Liver (tissue), 9 donors: ENCODE measurements around the gene LAGE3. TPM values are rescaled to one million over a fixed set of nuclear protein-coding genes. Genes with fewer than 3 reads are reported as not detected.
A peak's percentile ranks its signal among the peaks of the same experiment; 100 is the strongest.

Experiments used
- DNase-seq: peaks from one replicate; pipeline ENCODE4 v3.0.0-alpha.2; 2017; ENCODE audit warnings: low spot score
- H3K27ac ChIP-seq, 2 donors: one replicate each; pipeline ENCODE4 v1.7.0; 2013; ENCODE audit warnings: inconsistent platforms in 2 of 2, low read length in 2 of 2, control low read depth in 1 of 2, low read depth in 1 of 2, mild to moderate bottlenecking in 1 of 2
- H3K27me3 ChIP-seq, 4 donors: one replicate each; pipeline versions ENCODE4 v1.6.1 to v1.7.0; 2013; ENCODE audit warnings: low read length in 3 of 4, inconsistent platforms in 1 of 4, mild to moderate bottlenecking in 1 of 4, moderate library complexity in 1 of 4; ENCODE audit not compliant: control insufficient read depth in 4 of 4, insufficient read depth in 4 of 4
- H3K36me3 ChIP-seq, 4 donors: one replicate each; pipeline versions ENCODE4 v1.6.1 to v1.7.0; 2013; ENCODE audit warnings: low read length in 3 of 4, mild to moderate bottlenecking in 3 of 4, low read depth in 1 of 4, moderate library complexity in 1 of 4; ENCODE audit not compliant: control insufficient read depth in 4 of 4, insufficient read depth in 3 of 4
- H3K4me1 ChIP-seq, 4 donors: one replicate each; pipeline versions ENCODE4 v1.6.1 to v1.7.0; 2013; ENCODE audit warnings: low read length in 3 of 4, mild to moderate bottlenecking in 3 of 4, moderate library complexity in 1 of 4; ENCODE audit not compliant: control insufficient read depth in 4 of 4, insufficient read depth in 4 of 4
- H3K4me3 ChIP-seq, 3 donors: one replicate each; pipeline versions ENCODE4 v1.6.1 to v1.7.0; 2013; ENCODE audit warnings: low read length in 3 of 3, control low read depth in 1 of 3, low read depth in 1 of 3, mild to moderate bottlenecking in 1 of 3
- H3K9ac ChIP-seq, 2 donors: one replicate each; pipeline ENCODE4 v1.7.0; 2013; ENCODE audit warnings: low read length in 2 of 2, mild to moderate bottlenecking in 2 of 2, moderate library complexity in 2 of 2, control low read depth in 1 of 2, low read depth in 1 of 2
- H3K9me3 ChIP-seq, 4 donors: one replicate each; pipeline versions ENCODE4 v1.6.1 to v1.7.0; 2013; ENCODE audit warnings: low read length in 3 of 4; ENCODE audit not compliant: control insufficient read depth in 4 of 4
- ATF3 ChIP-seq: IDR thresholded peaks from 2 replicates; pipeline ENCODE4 v1.6.1; 2016; ENCODE audit warnings: antibody characterized with exemption
- CTCF ChIP-seq: fragments of 150-350 bp; IDR thresholded peaks from 2 replicates; pipeline ENCODE4 v1.5.1; 2017; ENCODE audit warnings: improper control_type of control experiment, low read depth, low read length; ENCODE audit not compliant: missing input control
- EGR1 ChIP-seq, 2 donors: IDR thresholded peaks; 2 replicates each; pipeline ENCODE4 v1.6.1; 2016 to 2018; ENCODE audit warnings: antibody characterized with exemption in 2 of 2, low read depth in 2 of 2
- FOXA1 ChIP-seq: IDR thresholded peaks from 2 replicates; pipeline ENCODE4 v1.6.1; 2016; ENCODE audit warnings: antibody characterized with exemption
- FOXA2 ChIP-seq: IDR thresholded peaks from 2 replicates; pipeline ENCODE4 v1.6.1; 2016; ENCODE audit warnings: antibody characterized with exemption
- GABPA ChIP-seq, 2 donors: IDR thresholded peaks in 1 of 2; conservative IDR thresholded peaks in 1 of 2; 2 replicates each; pipeline ENCODE4 v1.6.1; 2016; ENCODE audit warnings: antibody characterized with exemption in 2 of 2, mild to moderate bottlenecking in 1 of 2, moderate library complexity in 1 of 2
- HNF4A ChIP-seq, 2 donors: conservative IDR thresholded peaks; 2 replicates each; pipeline ENCODE4 v1.6.1; 2016; ENCODE audit warnings: antibody characterized with exemption in 2 of 2, mild to moderate bottlenecking in 2 of 2
- HNF4G ChIP-seq: IDR thresholded peaks from 2 replicates; pipeline ENCODE4 v1.6.1; 2016; ENCODE audit warnings: antibody characterized with exemption
- JUND ChIP-seq, 2 donors: IDR thresholded peaks; 2 replicates each; pipeline ENCODE4 v1.6.1; 2016; ENCODE audit warnings: antibody characterized with exemption in 2 of 2
- MAX ChIP-seq: IDR thresholded peaks from 2 replicates; pipeline ENCODE4 v1.6.1; 2016; ENCODE audit warnings: antibody characterized with exemption
- NR2F2 ChIP-seq: IDR thresholded peaks from 2 replicates; pipeline ENCODE4 v1.6.1; 2016; ENCODE audit warnings: antibody characterized with exemption
- RAD21 ChIP-seq, 2 donors: IDR thresholded peaks; 2 replicates each; pipeline ENCODE4 v1.6.1; 2016; ENCODE audit warnings: antibody characterized with exemption in 2 of 2, mild to moderate bottlenecking in 2 of 2
- RXRA ChIP-seq, 2 donors: IDR thresholded peaks; 2 replicates each; pipeline ENCODE4 v1.6.1; 2017 to 2018; ENCODE audit warnings: antibody characterized with exemption in 2 of 2, mild to moderate bottlenecking in 1 of 2
- SP1 ChIP-seq: IDR thresholded peaks from 2 replicates; pipeline ENCODE4 v1.6.1; 2018; ENCODE audit warnings: antibody characterized with exemption, mild to moderate bottlenecking
- TAF1 ChIP-seq: conservative IDR thresholded peaks from 2 replicates; pipeline ENCODE4 v1.6.1; 2016; ENCODE audit warnings: antibody characterized with exemption, mild to moderate bottlenecking
- YY1 ChIP-seq: IDR thresholded peaks from 2 replicates; pipeline ENCODE4 v1.6.1; 2016; ENCODE audit warnings: antibody characterized with exemption, mild to moderate bottlenecking
- ZBTB33 ChIP-seq: IDR thresholded peaks from 2 replicates; pipeline ENCODE4 v1.6.1; 2016; ENCODE audit warnings: antibody characterized with exemption
- whole genome bisulfite sequencing: extraction: QIAGEN DNeasy Blood & Tissue Kit; methylation state at CpG from one replicate; pipeline ENCODE4 v1.1.7; 2013; 5-methylcytosine and 5-hydroxymethylcytosine counted together
- polyA plus RNA-seq, 2 donors: library from polyadenylated mRNA; stranded (reverse) in 1 of 2; unstranded in 1 of 2; fragments of 200-250 nt in 1 of 2; fragments of >200 nt in 1 of 2; fragmentation: Nextera tagmentation in 1 of 2; extraction: Ambion mirVana in 1 of 2; gene quantifications; one replicate each; pipeline versions ENCODE4 v1.2.1 to v1.2.3, GENCODE V29; 2013 to 2015
- total RNA-seq, 2 donors: library from RNA; depleted of rRNA; stranded (reverse); fragments of >200 nt; gene quantifications; one replicate each; pipeline ENCODE4 v1.2.3, GENCODE V29; 2014
- donor health status: healthy.
- donor health status: healthy.
- donor health status: healthy.
- donor health status: healthy.
- donor health status: healthy.

The LAGE3 gene
- total and polyA plus RNA-seq, 4 donors, result 8.5 to 18.1 (median 12.7) TPM

DNA sequence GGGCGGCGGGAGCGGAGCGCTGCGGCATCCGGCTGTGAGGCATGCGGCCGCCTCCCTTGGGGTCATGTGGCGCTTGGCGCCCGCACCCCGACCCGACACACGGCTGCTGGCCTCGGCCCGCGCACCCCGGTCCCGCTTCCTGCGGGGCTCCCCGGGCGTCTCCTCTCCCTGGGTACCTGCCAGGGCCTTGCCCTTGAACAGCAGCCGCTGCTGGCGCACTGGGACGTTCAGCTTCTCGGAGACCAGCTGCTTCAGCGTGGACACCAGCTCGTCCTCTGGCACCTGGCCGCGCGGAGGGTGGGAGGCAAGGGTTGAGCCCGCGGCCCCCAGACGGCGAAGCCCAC lies 6.9 kb upstream of the LAGE3 start:
- peak overlapping the region; percentile 59 to 86 (median 78) for H3K4me3 ChIP-seq
- peaks cover 11 to 36% (median 20%) of the 10 kb centered on the region in 4 donors for H3K4me1 ChIP-seq
- no peak for TF ChIP-seq ZBTB33
- no peak for TF ChIP-seq TAF1
- no peak for TF ChIP-seq HNF4A (conservative IDR thresholded peaks at IDR 0.05)
- 3% methylated on average over 35 of the region's 35 CpGs for WGBS
- H3K36me3 ChIP-seq, result peaks cover 0 to 6% (median 2%) of the 10 kb centered on the region in 4 donors
- DNase-seq, result no peak
- H3K27me3 ChIP-seq, result no peaks in the 10 kb centered on the region
- H3K9ac ChIP-seq, result peak overlapping the region; percentile 20 to 31
- H3K27ac ChIP-seq, result peak overlapping the region; percentile 67 to 73
- no peaks in the 10 kb centered on the region for H3K9me3 ChIP-seq

DNA sequence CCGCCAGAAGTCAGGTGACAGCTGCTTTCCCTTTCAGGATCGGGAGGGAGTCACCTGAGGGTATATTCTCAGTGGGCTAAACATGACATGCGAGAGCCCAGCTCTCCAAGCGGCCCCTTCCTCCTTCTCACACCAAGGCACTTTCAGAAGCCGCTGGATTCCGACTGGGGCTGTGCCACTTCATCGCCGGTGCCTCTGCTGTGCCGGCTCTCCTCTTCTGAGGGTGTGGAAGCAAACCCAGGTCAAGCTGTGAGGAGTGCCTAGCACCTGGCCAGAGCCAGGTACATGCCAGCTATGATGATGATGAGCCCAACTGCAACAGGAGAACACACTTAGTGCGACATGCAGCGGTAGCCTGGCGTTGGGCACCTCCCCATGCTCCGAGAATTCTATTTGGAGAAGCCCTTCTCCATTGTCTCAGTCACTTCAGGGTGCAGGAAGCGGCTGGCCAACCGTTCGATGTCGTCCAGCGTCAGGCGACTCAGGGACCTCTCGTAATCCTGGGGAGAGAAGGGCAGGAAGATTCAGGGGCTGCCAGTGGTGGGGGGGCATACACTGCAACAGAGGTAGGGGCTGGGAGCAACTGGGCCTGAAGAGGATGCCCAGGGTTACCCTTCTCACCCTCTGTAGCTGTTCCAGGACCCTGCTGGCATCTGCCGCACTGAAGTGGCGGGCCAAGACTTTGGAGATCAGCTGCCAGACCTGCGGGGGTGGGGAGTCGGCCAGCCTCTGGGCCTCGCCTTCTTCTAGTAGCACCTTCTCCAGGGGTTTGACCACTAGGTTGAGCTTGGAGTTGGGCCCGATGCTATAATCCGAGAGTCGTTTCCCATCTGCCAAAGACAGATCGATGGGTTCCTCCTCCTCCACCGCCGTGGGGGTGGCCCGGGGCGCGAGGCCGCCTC lies 6.3 kb upstream of the LAGE3 start:
- WGBS, result 52% methylated on average over 35 of the region's 35 CpGs
- Histone ChIP-seq H3K27ac (peak overlapping the region; percentile 67 to 73), H3K4me3 (peak overlapping the region; percentile 59 to 86 (median 78)), H3K4me1 (peaks cover 9 to 36% (median 20%) of the 10 kb centered on the region in 4 donors), H3K27me3 (no peaks in the 10 kb centered on the region), H3K9me3 (no peaks in the 10 kb centered on the region), H3K36me3 (peaks cover 0 to 6% (median 2%) of the 10 kb centered on the region in 4 donors), H3K9ac (peak overlapping the region in 1 of 2 donors; percentile 20)
- no peak for TF ChIP-seq HNF4G
- TF ChIP-seq ATF3, result no peak
- TF ChIP-seq RXRA (IDR thresholded peaks at IDR 0.05), result no peak
- no peak for TF ChIP-seq HNF4A (conservative IDR thresholded peaks at IDR 0.05)
- no peak for TF ChIP-seq RAD21 (IDR thresholded peaks at IDR 0.05)
- TF ChIP-seq FOXA2, result no peak
- DNase-seq, result no peak

DNA sequence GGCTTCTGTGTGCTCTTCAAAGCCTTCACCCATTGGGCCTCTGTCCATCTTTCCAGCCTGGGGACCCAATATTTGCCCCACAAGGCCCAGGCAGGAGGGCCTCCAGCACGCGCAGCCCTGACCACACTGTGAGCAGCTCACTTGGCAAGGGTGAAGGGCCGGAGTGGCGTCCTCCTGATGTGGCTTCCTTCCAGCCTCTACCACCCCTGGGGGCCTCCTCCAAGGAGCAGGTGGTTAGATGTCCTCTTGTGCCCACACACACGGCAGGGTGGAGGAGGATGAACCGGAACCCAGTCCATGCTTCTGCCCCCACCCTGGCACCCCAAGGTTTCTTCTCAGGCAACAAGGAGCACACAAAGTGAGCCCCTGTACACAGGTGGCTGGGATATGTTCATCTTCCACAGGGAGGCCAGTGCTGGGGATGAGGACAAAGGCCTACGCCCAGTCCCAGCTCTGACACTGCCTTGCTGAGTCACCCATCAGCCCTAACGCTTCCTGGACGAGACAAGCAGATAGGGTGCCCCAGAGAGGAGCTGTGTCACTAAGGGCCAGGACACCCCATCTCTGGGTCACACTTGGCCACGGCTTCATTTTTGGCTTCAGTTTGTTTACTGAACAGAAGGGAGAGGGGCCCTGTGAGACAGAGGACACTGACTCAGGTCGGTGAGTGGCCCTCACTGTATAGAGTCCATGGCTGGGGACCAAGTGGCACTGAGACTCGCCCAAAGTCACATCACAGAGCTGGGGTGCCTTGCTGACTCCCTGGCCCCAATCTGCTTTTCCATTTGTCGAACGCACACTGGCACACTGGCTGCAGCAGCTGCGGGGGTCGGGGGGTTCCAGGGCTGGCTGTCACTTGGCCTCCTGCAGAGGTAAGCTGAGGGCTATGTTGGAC lies 5.4 kb upstream of the LAGE3 start:
- 79% methylated on average over 16 of the region's 16 CpGs for WGBS
- Histone ChIP-seq H3K4me3 (no peak overlapping the region), H3K27ac (peak overlapping the region in 1 of 2 donors; percentile 59), H3K36me3 (peaks cover 0 to 6% (median 2%) of the 10 kb centered on the region in 4 donors), H3K27me3 (no peaks in the 10 kb centered on the region), H3K4me1 (peaks cover 9 to 34% (median 19%) of the 10 kb centered on the region in 4 donors), H3K9ac (no peak overlapping the region), H3K9me3 (no peaks in the 10 kb centered on the region)
- TF ChIP-seq EGR1 (IDR thresholded peaks at IDR 0.05; ENCODE audit: low read depth in 2 of 2) (no peak), GABPA (IDR thresholded peaks at IDR 0.05 in 1 of 2, conservative IDR thresholded peaks at IDR 0.05 in 1 of 2) (no peak), HNF4A (conservative IDR thresholded peaks at IDR 0.05) (no peak), RAD21 (IDR thresholded peaks at IDR 0.05) (no peak), JUND (IDR thresholded peaks at IDR 0.05) (no peak), MAX (no peak), NR2F2 (no peak), SP1 (no peak), ZBTB33 (no peak), ATF3 (no peak), RXRA (IDR thresholded peaks at IDR 0.05) (no peak), HNF4G (no peak), CTCF (no peak), YY1 (no peak), FOXA1 (no peak), FOXA2 (no peak)
- DNase-seq, result peak; percentile 63
